Sigmoid colon (tissue), 7 donors: Measurements from ENCODE around the gene FBXL17. TPM values are rescaled to one million over a fixed set of nuclear protein-coding genes. Genes with fewer than 3 reads are reported as not detected.

Experiments
- DNase-seq: peaks from one replicate; pipeline ENCODE4 v3.0.0-alpha.2; 2019
- H3K27ac ChIP-seq, 4 donors: fragments of 200-600 bp; sonication (generic); one replicate each; pipeline ENCODE4 v1.5.1; 2016 to 2019; ENCODE audit warnings: mild to moderate bottlenecking in 1 of 4
- H3K27me3 ChIP-seq, 3 donors: fragments of 200-600 bp; sonication (generic); one replicate each; pipeline ENCODE4 v1.5.1; 2019; ENCODE audit warnings: mild to moderate bottlenecking in 1 of 3
- H3K36me3 ChIP-seq, 4 donors: fragments of 200-600 bp; sonication (generic); one replicate each; pipeline ENCODE4 v1.5.1; 2016 to 2019
- H3K4me1 ChIP-seq, 4 donors: fragments of 200-600 bp; sonication (generic); one replicate each; pipeline ENCODE4 v1.5.1; 2017 to 2019
- H3K4me3 ChIP-seq, 4 donors: fragments of 200-600 bp; sonication (generic); one replicate each; pipeline ENCODE4 v1.5.1; 2017 to 2019; ENCODE audit warnings: mild to moderate bottlenecking in 2 of 4, moderate library complexity in 1 of 4
- H3K9me3 ChIP-seq, 4 donors: fragments of 200-600 bp in 3 of 4; sonication (generic) in 3 of 4; one replicate each; pipeline versions ENCODE4 v1.5.1 to v1.6.1; 2013 to 2019
- EP300 ChIP-seq, 4 donors: sonication (generic); formaldehyde crosslinking; IDR thresholded peaks; one replicate each; pipeline ENCODE4 v1.6.1; 2017; ENCODE audit warnings: antibody characterized with exemption in 4 of 4
- POLR2A ChIP-seq, 2 donors: fragments of 450-650 bp; IDR thresholded peaks; one replicate each; pipeline ENCODE4 v1.6.1; 2016; ENCODE audit warnings: antibody characterized with exemption in 2 of 2, mild to moderate bottlenecking in 2 of 2, moderate library complexity in 2 of 2
- POLR2AphosphoS5 ChIP-seq, 4 donors: sonication (generic); formaldehyde crosslinking; IDR thresholded peaks; one replicate each; pipeline ENCODE4 v1.6.1; 2017; ENCODE audit warnings: antibody characterized with exemption in 4 of 4
- WGBS, 2 donors: extraction: QIAGEN DNeasy Blood & Tissue Kit; methylation state at CpG; one replicate each; pipeline ENCODE4 v1.1.7; 2013; 5-methylcytosine and 5-hydroxymethylcytosine counted together
- intact Hi-C: fragments of 100-400 bp; cut with DNase I; formaldehyde crosslinking; loops from one replicate; pipeline ENCODE4 v1.15.1; 2023
- polyA plus RNA-seq, 3 donors: library from polyadenylated mRNA; stranded (reverse); fragments of 200-250 nt; gene quantifications; one replicate each; pipeline ENCODE4 v1.2.3, GENCODE V29; 2013
- total RNA-seq, 4 donors: library from RNA; depleted of rRNA; stranded (reverse); fragments of >200 nt; gene quantifications; one replicate each; pipeline ENCODE4 v1.1.0, GENCODE V29; 2016
- TF ChIP-seq, protein P1 (sequence below), 4 experiments: fragments of 450-650 bp in 3 of 4; fragments of 200-600 bp in 1 of 4; IDR thresholded peaks; one replicate each; pipeline ENCODE4 v1.5.1; 2016 to 2019; ENCODE audit warnings: antibody characterized with exemption in 4 of 4, mild to moderate bottlenecking in 3 of 4, moderate library complexity in 2 of 4
- donor health status: healthy with polysubstance abuse.
- donor health status: Bipolar disorder and iron deficiency.
- donor health status: healthy.

Gene FBXL17
- total and polyA plus RNA-seq, 7 donors, result 8.2 to 22.5 (median 16.6) TPM

DNA sequence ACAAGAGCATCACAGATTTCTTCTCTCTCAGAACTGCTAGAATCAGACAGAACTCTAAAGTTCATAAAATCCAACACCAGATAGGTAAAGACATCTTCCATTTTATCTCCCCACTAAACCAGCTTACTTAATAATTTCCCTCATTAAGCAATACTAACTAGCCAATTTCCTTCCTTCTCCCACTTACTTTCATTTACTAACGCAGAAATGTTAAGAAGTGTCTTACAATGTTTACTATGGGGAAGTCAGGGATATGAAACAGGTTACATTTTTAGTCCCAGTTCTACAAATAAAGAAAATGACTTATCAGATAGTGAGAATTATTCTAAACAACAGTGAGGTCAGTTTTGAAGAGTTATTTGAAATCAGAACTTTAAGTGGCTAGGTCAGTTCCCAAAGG is 236.5 kb downstream of the FBXL17 start:
- Histone ChIP-seq H3K4me1 (peaks cover 0 to 6% (median 0%) of the 10 kb centered on the region in 4 donors), H3K27ac (no peak overlapping the region), H3K9me3 (no peaks in the 10 kb centered on the region), H3K27me3 (no peaks in the 10 kb centered on the region), H3K36me3 (no peaks in the 10 kb centered on the region), H3K4me3 (no peak overlapping the region)
- 75 to 93% methylated on average over 1 of the region's 1 CpG for WGBS, 2 donors
- no peak for DNase-seq
- intact Hi-C loops, result no loop called here
- TF ChIP-seq, protein P1, sequence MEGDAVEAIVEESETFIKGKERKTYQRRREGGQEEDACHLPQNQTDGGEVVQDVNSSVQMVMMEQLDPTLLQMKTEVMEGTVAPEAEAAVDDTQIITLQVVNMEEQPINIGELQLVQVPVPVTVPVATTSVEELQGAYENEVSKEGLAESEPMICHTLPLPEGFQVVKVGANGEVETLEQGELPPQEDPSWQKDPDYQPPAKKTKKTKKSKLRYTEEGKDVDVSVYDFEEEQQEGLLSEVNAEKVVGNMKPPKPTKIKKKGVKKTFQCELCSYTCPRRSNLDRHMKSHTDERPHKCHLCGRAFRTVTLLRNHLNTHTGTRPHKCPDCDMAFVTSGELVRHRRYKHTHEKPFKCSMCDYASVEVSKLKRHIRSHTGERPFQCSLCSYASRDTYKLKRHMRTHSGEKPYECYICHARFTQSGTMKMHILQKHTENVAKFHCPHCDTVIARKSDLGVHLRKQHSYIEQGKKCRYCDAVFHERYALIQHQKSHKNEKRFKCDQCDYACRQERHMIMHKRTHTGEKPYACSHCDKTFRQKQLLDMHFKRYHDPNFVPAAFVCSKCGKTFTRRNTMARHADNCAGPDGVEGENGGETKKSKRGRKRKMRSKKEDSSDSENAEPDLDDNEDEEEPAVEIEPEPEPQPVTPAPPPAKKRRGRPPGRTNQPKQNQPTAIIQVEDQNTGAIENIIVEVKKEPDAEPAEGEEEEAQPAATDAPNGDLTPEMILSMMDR (IDR thresholded peaks at IDR 0.05), result no peak
- no peak for TF ChIP-seq EP300 (IDR thresholded peaks at IDR 0.05)
- TF ChIP-seq POLR2AphosphoS5 (IDR thresholded peaks at IDR 0.05), result no peak
- no peak for TF ChIP-seq POLR2A (IDR thresholded peaks at IDR 0.05)

DNA sequence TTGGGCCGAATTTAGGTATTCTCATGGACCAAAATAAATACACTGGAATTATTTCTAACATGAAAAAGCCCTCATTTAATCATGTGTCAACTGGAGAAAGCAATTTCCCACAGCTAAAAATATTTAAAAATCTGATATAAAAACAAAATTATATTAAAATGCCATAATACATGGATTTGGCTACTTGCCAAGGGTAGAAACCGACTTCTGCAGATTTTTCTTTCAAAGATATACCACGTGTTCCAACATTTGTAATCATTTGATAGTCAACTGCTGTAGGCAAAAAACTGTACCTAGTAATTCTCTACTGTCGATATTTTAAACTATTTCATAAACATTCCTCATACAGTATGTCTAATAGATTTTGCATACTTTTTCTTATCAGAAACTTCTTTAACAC is 237.6 kb downstream of the FBXL17 start:
- DNase-seq, result no peak
- WGBS, 2 donors, result 94 to 95% methylated on average over 4 of the region's 4 CpGs
- intact Hi-C loops, result no loop called here
- peaks cover 0 to 6% (median 0%) of the 10 kb centered on the region in 4 donors for H3K4me1 ChIP-seq
- H3K9me3 ChIP-seq, result no peaks in the 10 kb centered on the region
- no peaks in the 10 kb centered on the region for H3K36me3 ChIP-seq
- no peak overlapping the region for H3K27ac ChIP-seq
- no peak overlapping the region for H3K4me3 ChIP-seq
- no peaks in the 10 kb centered on the region for H3K27me3 ChIP-seq
- TF ChIP-seq POLR2AphosphoS5 (IDR thresholded peaks at IDR 0.05), result no peak
- no peak for TF ChIP-seq POLR2A (IDR thresholded peaks at IDR 0.05)
- TF ChIP-seq EP300 (IDR thresholded peaks at IDR 0.05), result no peak
- TF ChIP-seq, protein P1 (IDR thresholded peaks at IDR 0.05), result no peak

DNA sequence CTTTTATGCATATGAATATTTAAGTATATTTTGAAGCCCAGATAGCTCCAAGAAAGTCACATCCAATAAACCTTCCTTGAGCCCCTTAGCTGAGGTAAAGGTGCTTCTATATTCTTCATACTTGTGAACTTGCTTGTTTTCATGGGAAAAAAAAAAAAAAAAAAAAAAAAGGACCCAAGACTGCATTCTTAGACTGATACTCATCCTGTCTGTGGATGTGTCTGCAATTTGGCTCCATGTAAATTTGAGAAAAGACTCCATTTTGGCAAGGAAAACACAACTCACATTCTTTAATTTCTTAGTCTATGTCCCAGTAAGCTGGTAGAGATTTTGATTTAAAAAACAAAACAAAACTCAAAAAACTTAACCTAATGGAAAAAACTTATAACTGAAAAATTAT is 238.3 kb downstream of the FBXL17 start:
- peaks cover 0 to under 1% (median 0%) of the 10 kb centered on the region in 4 donors for H3K4me1 ChIP-seq
- no peaks in the 10 kb centered on the region for H3K36me3 ChIP-seq
- intact Hi-C loops, result no loop called here
- H3K9me3 ChIP-seq, result no peaks in the 10 kb centered on the region
- H3K27ac ChIP-seq, result no peak overlapping the region
- H3K4me3 ChIP-seq, result no peak overlapping the region
- no peaks in the 10 kb centered on the region for H3K27me3 ChIP-seq
- DNase-seq, result no peak
- TF ChIP-seq EP300 (IDR thresholded peaks at IDR 0.05) (no peak), POLR2AphosphoS5 (IDR thresholded peaks at IDR 0.05) (no peak), POLR2A (IDR thresholded peaks at IDR 0.05) (no peak)
- TF ChIP-seq, protein P1 (IDR thresholded peaks at IDR 0.05), result no peak

DNA sequence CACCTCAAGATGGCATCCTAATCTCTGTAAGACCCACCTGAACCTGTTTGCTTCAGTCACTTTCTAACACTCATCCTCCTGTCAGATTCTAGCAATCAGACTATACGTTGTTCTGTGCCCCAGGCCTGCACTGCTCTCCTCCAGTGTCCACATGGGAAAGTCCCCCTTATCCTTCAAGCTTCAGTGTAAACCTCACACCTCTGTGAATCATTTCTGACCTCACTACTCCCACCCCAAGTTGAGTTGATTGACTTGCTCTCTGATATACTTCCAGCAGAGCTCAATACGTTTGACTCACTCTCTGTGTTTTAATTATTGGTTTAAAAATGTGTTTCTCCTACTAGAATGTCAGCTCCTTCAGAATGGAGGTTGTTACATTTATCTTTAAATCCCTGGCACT is 240.2 kb downstream of the FBXL17 start:
- intact Hi-C loops, result no loop called here
- 82 to 89% methylated on average over 2 of the region's 2 CpGs for WGBS, 2 donors
- Histone ChIP-seq H3K4me1 (no peaks in the 10 kb centered on the region), H3K4me3 (no peak overlapping the region), H3K27me3 (no peaks in the 10 kb centered on the region), H3K9me3 (no peaks in the 10 kb centered on the region), H3K27ac (no peak overlapping the region), H3K36me3 (no peaks in the 10 kb centered on the region)
- TF ChIP-seq POLR2AphosphoS5 (IDR thresholded peaks at IDR 0.05) (no peak), POLR2A (IDR thresholded peaks at IDR 0.05) (no peak), EP300 (IDR thresholded peaks at IDR 0.05) (no peak)
- TF ChIP-seq, protein P1 (IDR thresholded peaks at IDR 0.05), result no peak
- no peak for DNase-seq

DNA sequence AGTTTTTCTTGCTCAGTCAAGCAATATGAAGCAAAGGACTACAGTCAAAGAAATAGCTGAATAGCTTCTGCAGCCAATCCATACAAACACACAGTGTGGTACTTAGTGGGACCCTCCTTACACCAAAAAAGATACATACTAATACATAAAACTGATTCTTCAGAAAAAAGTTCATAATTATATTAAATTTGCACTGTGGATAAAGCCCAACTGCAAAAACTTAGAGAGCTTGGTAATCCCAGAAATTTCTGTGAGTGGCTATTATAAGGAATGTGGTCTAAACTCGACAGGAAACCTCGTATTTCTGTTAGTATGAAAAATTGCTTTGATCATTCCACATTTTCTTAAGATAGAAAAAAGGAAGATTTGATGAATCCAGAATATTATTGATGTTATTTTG is 245.4 kb downstream of the FBXL17 start:
- intact Hi-C loops, result no loop called here
- DNase-seq, result no peak
- H3K4me3 ChIP-seq, result no peak overlapping the region
- H3K9me3 ChIP-seq, result no peaks in the 10 kb centered on the region
- H3K4me1 ChIP-seq, result no peaks in the 10 kb centered on the region
- no peak for TF ChIP-seq EP300 (IDR thresholded peaks at IDR 0.05)
- no peak for TF ChIP-seq POLR2AphosphoS5 (IDR thresholded peaks at IDR 0.05)
- TF ChIP-seq, protein P1 (IDR thresholded peaks at IDR 0.05), result no peak
- no peak for TF ChIP-seq POLR2A (IDR thresholded peaks at IDR 0.05)
- H3K27me3 ChIP-seq, result no peaks in the 10 kb centered on the region
- no peak overlapping the region for H3K27ac ChIP-seq
- H3K36me3 ChIP-seq, result no peaks in the 10 kb centered on the region
- 88 to 91% methylated on average over 2 of the region's 2 CpGs for WGBS, 2 donors
